ENCODE results near the gene FBL. TPM values are rescaled to one million over a fixed set of nuclear protein-coding genes. Genes with fewer than 3 reads are reported as not detected.

Gene FBL
- total and polyA plus RNA-seq, 2 of the 4 experiments (the other 2 are of a cell fraction), result 259 to 446 TPM

GRCh38 chr19:39818626-39819097 is 27.5 kb downstream of the FBL start:
- Histone ChIP-seq H2AFZ (replicated peaks; ENCODE audit: low read length, poor library complexity) (no peak overlapping the region), H3K9ac (ENCODE audit: low read depth, low read length) (no peak overlapping the region), H2BK20ac (ENCODE audit: low read depth, low read length) (no peak overlapping the region), H3K4ac (ENCODE audit: low read depth, low read length) (no peak overlapping the region), H4K5ac (ENCODE audit: low read depth, low read length) (no peak overlapping the region), H3K4me1 (ENCODE audit: control insufficient read depth, insufficient read depth, low read length) (peaks cover 3% of the 10 kb centered on the region), H3K56ac (ENCODE audit: extremely low read depth, insufficient read depth, low read length) (no peak overlapping the region), H3K4me2 (ENCODE audit: low read depth, low read length) (no peak overlapping the region), H3K18ac (ENCODE audit: low read depth, low read length) (no peak overlapping the region), H3K27me3 (ENCODE audit: control insufficient read depth, insufficient read depth, low read length) (no peaks in the 10 kb centered on the region), H2BK15ac (ENCODE audit: low read depth, low read length) (no peak overlapping the region), H3K4me3 (ENCODE audit: insufficient read depth, low read depth, low read length) (no peak overlapping the region), H4K91ac (ENCODE audit: insufficient read depth, low read depth, low read length) (no peak overlapping the region), H3K14ac (replicated peaks; ENCODE audit: low read depth, low read length) (no peak overlapping the region), H4K8ac (ENCODE audit: low read depth in 2 of 2, low read length in 2 of 2) (no peak overlapping the region), H2BK120ac (ENCODE audit: low read depth, low read length) (no peak overlapping the region), H2AK5ac (ENCODE audit: low read depth, low read length) (no peak overlapping the region), H4K20me1 (ENCODE audit: insufficient read depth, low read length) (no peaks in the 10 kb centered on the region), H3K27ac (ENCODE audit: insufficient read depth, low read length) (no peak overlapping the region), H3K79me1 (ENCODE audit: low read depth in 1 of 2, low read length in 2 of 2) (peaks cover 4 to 9% of the 10 kb centered on the region in 2 experiments), H2AK9ac (replicated peaks; ENCODE audit: low read depth, low read length, poor library complexity) (no peak overlapping the region), H3K36me3 (ENCODE audit: control insufficient read depth, insufficient read depth, low read length) (no peaks in the 10 kb centered on the region; the same call in 1 of the 2 replicates), H2BK5ac (ENCODE audit: low read depth, low read length, poor library complexity, severe bottlenecking) (no peak overlapping the region), H3K9me1 (ENCODE audit: insufficient read depth, low read length) (peaks cover 7% of the 10 kb centered on the region; the same call in 1 of the 2 replicates), H3K9me3 (ENCODE audit: control insufficient read depth, insufficient read depth, low read length) (no peaks in the 10 kb centered on the region), H3K23ac (ENCODE audit: low read depth, low read length) (no peak overlapping the region)
- WGBS, 2 experiments (ENCODE audit: extremely low coverage in 2 of 2, insufficient read length in 1 of 2), result 100% methylated on average over 1 of the region's 4 CpGs; no CpG with 5 or more reads in 1 of the 2 experiments
- intact Hi-C loops (cut with micrococcal nuclease), result no loop called here
- CTCF ChIA-PET, result no interaction called here
- in situ Hi-C loops (cut with MboI; ENCODE audit: low sequenced_read_pairs), result no loop called here
- dilution Hi-C loops (cut with HindIII; ENCODE audit: low sequenced_read_pairs, unreplicated experiment), result no loop called here
- ATAC-seq (ENCODE audit: low read depth) (no peak), DNase-seq (no peak)
- POLR2A ChIA-PET (ENCODE audit: unreplicated experiment), result no interaction called here
- no TSS peak for BruUV-seq (replicated peaks)
- TF ChIP-seq ELK1 (IDR thresholded peaks at IDR 0.05; ENCODE audit: borderline replicate concordance, low read depth, low read length), result no peak
- no peak for TF ChIP-seq MXI1 (IDR thresholded peaks at IDR 0.05; ENCODE audit: borderline replicate concordance, low read depth, low read length)
- TF ChIP-seq SMC3 (IDR thresholded peaks at IDR 0.05; ENCODE audit: low read depth, low read length), result no peak
- no peak for TF ChIP-seq BHLHE40 (IDR thresholded peaks at IDR 0.05; ENCODE audit: low read depth, low read length)
